HG02759 (cell line): Measurements from ENCODE around the gene JMJD8.

Source experiments
- ATAC-seq: cut with Tn5 transposase; IDR thresholded peaks from one replicate; pipeline ENCODE4 v1.9.1; 2021; ENCODE audit warnings: mild to moderate bottlenecking, moderate library complexity; ENCODE audit not compliant: unreplicated experiment

The JMJD8 gene

GRCh38 chr16:642189-643049 is 41.7 kb downstream of the JMJD8 start:
- ATAC-seq = peak; percentile 52

- peak; percentile 60 for ATAC-seq
Observed at GRCh38 chr16:641326-642188, 42.6 kb downstream of the JMJD8 start, which contains the start of gene MCRIP2. TSS of gene MCRIP2 (plus strand) at chr16:641828. CDS start at chr16:641992, 164 bp downstream.

GRCh38 chr16:640614-641013 is 43.5 kb downstream of the JMJD8 start:
- no peak for ATAC-seq

- no peak for ATAC-seq
Observed at GRCh38 chr16:638836-639235, 45.3 kb downstream of the JMJD8 start.

GRCh38 chr16:638034-638543 is 46.0 kb downstream of the JMJD8 start:
- no peak for ATAC-seq

GRCh38 chr16:637081-638018 is 46.8 kb downstream of the JMJD8 start:
- no peak for ATAC-seq

- peak; percentile 74 for ATAC-seq
Observed at GRCh38 chr16:636206-637080, 47.7 kb downstream of the JMJD8 start, which contains the start of gene METTL26. TSS of gene METTL26 (minus strand) at chr16:636305. CDS start at chr16:636290, 15 bp downstream.

GRCh38 chr16:635573-636205 is 48.4 kb downstream of the JMJD8 start:
- ATAC-seq = peak; percentile 16

- no peak for ATAC-seq
Observed at GRCh38 chr16:634996-635395, 49.1 kb downstream of the JMJD8 start.

- ATAC-seq = no peak
Observed at GRCh38 chr16:634051-634670, 50.0 kb downstream of the JMJD8 start.

GRCh38 chr16:633336-634050 is 50.6 kb downstream of the JMJD8 start:
- ATAC-seq = no peak

- ATAC-seq = no peak
Observed at GRCh38 chr16:632486-633335, 51.4 kb downstream of the JMJD8 start.

- no peak for ATAC-seq
Observed at GRCh38 chr16:631808-632358, 52.3 kb downstream of the JMJD8 start.
